Parathyroid adenoma (tissue), 2 donors: ENCODE results near the gene PPP6R2.
A peak's percentile ranks its signal among the peaks of the same experiment; 100 is the strongest.

ENCODE experiments used
- H2AFZ ChIP-seq: fragments of 300-600 bp; sonication (generic); one replicate; pipeline ENCODE4 v1.7.0; 2017; ENCODE audit warnings: antibody characterized with exemption, mild to moderate bottlenecking
- H3K27ac ChIP-seq: fragments of 300-600 bp; sonication (generic); one replicate; pipeline ENCODE4 v1.7.0; 2017
- H3K27me3 ChIP-seq: fragments of 300-600 bp; sonication (generic); one replicate; pipeline ENCODE4 v1.7.0; 2017; ENCODE audit warnings: low read length; ENCODE audit not compliant: control insufficient read depth, insufficient read depth
- H3K36me3 ChIP-seq: fragments of 300-600 bp; sonication (generic); one replicate; pipeline ENCODE4 v1.7.0; 2017; ENCODE audit warnings: low read length; ENCODE audit not compliant: control insufficient read depth, insufficient read depth
- H3K4me1 ChIP-seq: fragments of 300-600 bp; sonication (generic); one replicate; pipeline ENCODE4 v1.7.0; 2017; ENCODE audit warnings: control low read depth
- H3K4me2 ChIP-seq: fragments of 300-600 bp; sonication (generic); one replicate; pipeline ENCODE4 v1.7.0; 2017; ENCODE audit warnings: low read length
- H3K4me3 ChIP-seq: fragments of 300-600 bp; sonication (generic); one replicate; pipeline ENCODE4 v1.7.0; 2017; ENCODE audit warnings: low read depth, low read length
- H3K79me2 ChIP-seq: fragments of 300-600 bp; sonication (generic); one replicate; pipeline ENCODE4 v1.7.0; 2017; ENCODE audit warnings: control low read depth
- H3K9ac ChIP-seq: fragments of 300-600 bp; sonication (generic); one replicate; pipeline ENCODE4 v1.7.0; 2017; ENCODE audit warnings: mild to moderate bottlenecking
- H3K9me3 ChIP-seq: fragments of 300-600 bp; sonication (generic); one replicate; pipeline ENCODE4 v1.7.0; 2017; ENCODE audit warnings: low read length; ENCODE audit not compliant: control insufficient read depth
- CTCF ChIP-seq: fragments of 300-600 bp; sonication (generic); IDR thresholded peaks from one replicate; pipeline ENCODE4 v1.7.0; 2017; ENCODE audit warnings: antibody characterized with exemption, mild to moderate bottlenecking
- donor health status: primary hyperparathyroidism.

Gene PPP6R2

GRCh38 chr22:50471197-50471847, 128.2 kb downstream of the PPP6R2 start:
- Histone ChIP-seq H3K36me3 (no peaks in the 10 kb centered on the region), H3K79me2 (peaks cover 40% of the 10 kb centered on the region), H3K27me3 (no peaks in the 10 kb centered on the region), H3K4me2 (no peak overlapping the region), H3K4me1 (peaks cover 10% of the 10 kb centered on the region), H3K27ac (no peak overlapping the region), H3K4me3 (no peak overlapping the region), H3K9ac (no peak overlapping the region), H2AFZ (no peak overlapping the region), H3K9me3 (no peaks in the 10 kb centered on the region)
- TF ChIP-seq CTCF = no peak

- TF ChIP-seq CTCF = no peak
- H3K27me3 ChIP-seq = no peaks in the 10 kb centered on the region
- H2AFZ ChIP-seq = no peak overlapping the region
- H3K4me3 ChIP-seq = no peak overlapping the region
- H3K9ac ChIP-seq = no peak overlapping the region
- no peaks in the 10 kb centered on the region for H3K36me3 ChIP-seq
- H3K27ac ChIP-seq = no peak overlapping the region
- no peak overlapping the region for H3K4me2 ChIP-seq
- H3K79me2 ChIP-seq = peaks cover 40% of the 10 kb centered on the region
- peaks cover 10% of the 10 kb centered on the region for H3K4me1 ChIP-seq
- no peaks in the 10 kb centered on the region for H3K9me3 ChIP-seq
Observed at GRCh38 chr22:50471962-50472361, 128.8 kb downstream of the PPP6R2 start.

GRCh38 chr22:50473088-50473487, 130.0 kb downstream of the PPP6R2 start:
- no peaks in the 10 kb centered on the region for H3K27me3 ChIP-seq
- no peak overlapping the region for H3K9ac ChIP-seq
- no peak overlapping the region for H3K4me3 ChIP-seq
- TF ChIP-seq CTCF = no peak
- H3K4me2 ChIP-seq = peak overlapping the region; percentile 98
- H3K79me2 ChIP-seq = peaks cover 40% of the 10 kb centered on the region
- H3K4me1 ChIP-seq = peaks cover 10% of the 10 kb centered on the region
- no peak overlapping the region for H3K27ac ChIP-seq
- H3K9me3 ChIP-seq = no peaks in the 10 kb centered on the region
- no peaks in the 10 kb centered on the region for H3K36me3 ChIP-seq
- H2AFZ ChIP-seq = no peak overlapping the region

DNA sequence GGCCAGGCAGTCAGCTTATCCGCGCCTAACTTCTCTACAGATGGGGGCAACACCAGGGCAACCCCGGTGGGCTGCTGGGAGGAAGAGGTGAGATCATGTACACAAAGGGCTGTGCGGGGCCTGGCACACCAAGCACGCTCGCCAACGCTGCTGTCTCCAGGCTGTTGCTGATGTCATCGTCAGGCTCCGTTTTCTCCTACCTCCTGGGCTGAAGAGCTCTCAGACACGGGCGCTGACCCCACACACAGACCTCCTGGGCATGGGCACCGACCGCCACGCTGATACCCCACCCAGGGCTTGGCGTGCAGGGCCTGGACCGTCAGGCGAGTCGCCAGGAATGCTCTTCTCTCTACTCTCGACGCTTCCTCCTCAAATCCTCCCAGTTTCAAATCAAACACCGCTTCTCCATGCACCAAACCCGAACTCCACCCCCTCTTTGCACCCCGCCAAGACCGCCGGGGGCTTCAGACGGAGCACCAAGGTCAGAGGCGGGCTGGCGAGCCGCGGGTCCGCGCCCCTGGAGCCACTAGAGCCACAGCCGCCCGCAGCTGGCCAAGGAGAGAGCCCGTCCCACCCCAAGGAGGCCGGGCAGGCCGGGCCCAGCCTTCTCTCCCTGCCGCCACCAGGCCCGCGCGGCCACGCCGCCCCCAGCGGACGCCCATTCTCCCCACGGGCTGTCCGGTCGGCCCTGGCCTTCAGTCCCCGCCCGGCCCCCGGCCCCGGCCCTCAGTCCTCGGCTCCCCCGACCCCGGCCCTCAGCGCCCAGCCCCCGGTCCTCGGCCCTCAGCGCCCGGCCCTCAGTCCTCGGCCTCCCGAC, 130.9 kb downstream of the PPP6R2 start:
- no peak overlapping the region for H2AFZ ChIP-seq
- no peaks in the 10 kb centered on the region for H3K9me3 ChIP-seq
- H3K27ac ChIP-seq = no peak overlapping the region
- H3K9ac ChIP-seq = peak overlapping the region; percentile 21
- H3K36me3 ChIP-seq = no peaks in the 10 kb centered on the region
- H3K4me3 ChIP-seq = peak overlapping the region; percentile 70
- H3K4me2 ChIP-seq = peak overlapping the region; percentile 98
- peaks cover 40% of the 10 kb centered on the region for H3K79me2 ChIP-seq
- peaks cover 10% of the 10 kb centered on the region for H3K4me1 ChIP-seq
- TF ChIP-seq CTCF = no peak
- H3K27me3 ChIP-seq = no peaks in the 10 kb centered on the region
